PC-3 (cell line): ENCODE measurements around the gene NFKB1. TPM values are rescaled to one million over a fixed set of nuclear protein-coding genes. Genes with fewer than 3 reads are reported as not detected.
A peak's percentile ranks its signal among the peaks of the same experiment; 100 is the strongest.

Experiments
- ATAC-seq: fragments of 200-7000 bp; cut with Tn5 transposase; 2 replicates; pipeline ENCODE4 v1.9.1; 2020; ENCODE audit warnings: mild to moderate bottlenecking, moderate library complexity
- BruUV-seq: library from RNA; stranded (reverse); fragments of 400-500 nt; replicated peaks from 2 replicates; lab custom pipeline; 2021; lab: Mats Ljungman, UMichigan
- CTCF ChIA-PET: fragments of 300-600 bp; sonication (Branson Sonifier 250); formaldehyde crosslinking; loops from one replicate; lab custom pipeline; 2022; ENCODE audit warnings: antibody characterized with exemption; lab: Charles Lee
- POLR2A ChIA-PET: fragments of 300-600 bp; sonication (Branson Sonifier 250); formaldehyde crosslinking; loops from one replicate; lab custom pipeline; 2022; ENCODE audit warnings: antibody characterized with exemption; ENCODE audit not compliant: unreplicated experiment; lab: Charles Lee
- DNase-seq: peaks from one replicate; pipeline ENCODE4 v3.0.0-alpha.2; 2015
- H2AFZ ChIP-seq: fragments of 300-600 bp; sonication (generic); 2 replicates; pipeline ENCODE4 v1.6.0; 2016; ENCODE audit warnings: antibody characterized with exemption, low read length
- H3F3A ChIP-seq: fragments of 300-600 bp; sonication (generic); one replicate; pipeline ENCODE4 v1.6.0; 2017; ENCODE audit warnings: antibody characterized with exemption, low read length, control low read depth, mild to moderate bottlenecking; ENCODE audit not compliant: unreplicated experiment
- H3K27ac ChIP-seq: fragments of 300-600 bp; sonication (generic); 2 replicates; pipeline ENCODE4 v1.5.1; 2016; ENCODE audit warnings: mild to moderate bottlenecking, low read length
- H3K27me3 ChIP-seq: fragments of 300-600 bp; sonication (generic); 2 replicates; pipeline ENCODE4 v1.6.1; 2016; ENCODE audit warnings: low read length, mixed read lengths
- H3K36me3 ChIP-seq: fragments of 300-600 bp; sonication (generic); 2 replicates; pipeline ENCODE4 v1.6.1; 2016; ENCODE audit warnings: low read depth, mixed run types, low read length, mixed read lengths
- H3K4me1 ChIP-seq: fragments of 300-600 bp; sonication (generic); 2 replicates; pipeline ENCODE4 v1.5.1; 2016; ENCODE audit warnings: low read length; ENCODE audit not compliant: insufficient read depth
- H3K4me2 ChIP-seq: fragments of 300-600 bp; sonication (generic); 2 replicates; pipeline ENCODE4 v1.6.0; 2016; ENCODE audit warnings: low read length
- H3K4me3 ChIP-seq: fragments of 300-600 bp; sonication (generic); 2 replicates; pipeline ENCODE4 v1.5.1; 2016; ENCODE audit warnings: mild to moderate bottlenecking, low read length, mixed read lengths
- H3K79me2 ChIP-seq: fragments of 300-600 bp; sonication (generic); 2 replicates; pipeline ENCODE4 v1.6.1; 2017; ENCODE audit warnings: low read length, mixed read lengths
- H3K9ac ChIP-seq: fragments of 300-600 bp; sonication (generic); 2 replicates; pipeline ENCODE4 v1.6.0; 2016; ENCODE audit warnings: mild to moderate bottlenecking, low read length
- H3K9me2 ChIP-seq: fragments of 300-600 bp; sonication (generic); replicated peaks from 2 replicates; pipeline ENCODE4 v1.6.1; 2016; ENCODE audit warnings: mixed run types, low read length, mixed read lengths
- H3K9me3 ChIP-seq: fragments of 300-600 bp; sonication (generic); 2 replicates; pipeline ENCODE4 v1.6.1; 2016; ENCODE audit warnings: low read length, mixed read lengths
- H4K20me1 ChIP-seq: fragments of 300-600 bp; sonication (generic); 2 replicates; pipeline ENCODE4 v1.6.1; 2016; ENCODE audit warnings: low read length, mixed read lengths
- CTCF ChIP-seq: fragments of 300-600 bp; sonication (generic); conservative IDR thresholded peaks from 2 replicates; pipeline ENCODE4 v1.5.1; 2017; ENCODE audit warnings: antibody characterized with exemption, low read depth, mild to moderate bottlenecking, low read length
- EZH2 ChIP-seq: fragments of 300-600 bp; sonication (generic); IDR thresholded peaks from one replicate; pipeline ENCODE4 v1.6.1; 2017; ENCODE audit warnings: antibody characterized with exemption, mild to moderate bottlenecking, low read length; ENCODE audit not compliant: unreplicated experiment
- EZH2phosphoT487 ChIP-seq: fragments of 300-600 bp; sonication (generic); IDR thresholded peaks from 2 replicates; pipeline ENCODE4 v1.6.1; 2018; ENCODE audit warnings: mild to moderate bottlenecking, antibody characterized with exemption, low read length, borderline replicate concordance
- intact Hi-C: fragments of 100-400 bp; cut with micrococcal nuclease; formaldehyde crosslinking; loops from 2 replicates; pipeline ENCODE4 v1.9.0; 2023
- total RNA-seq: library from RNA; depleted of rRNA; stranded (reverse); fragments of >200 nt; gene quantifications from 2 replicates; pipeline ENCODE4 v1.2.3, GENCODE V29; 2014

Gene NFKB1
- total RNA-seq, 1 experiment from 2014 or later: 22.2 TPM

- CTCF ChIA-PET: no interaction called here
- POLR2A ChIA-PET: no interaction called here
- no TSS peak for BruUV-seq
Observed at GRCh38 chr4:102497986-102498385, 3.2 kb upstream of the NFKB1 start.

DNA sequence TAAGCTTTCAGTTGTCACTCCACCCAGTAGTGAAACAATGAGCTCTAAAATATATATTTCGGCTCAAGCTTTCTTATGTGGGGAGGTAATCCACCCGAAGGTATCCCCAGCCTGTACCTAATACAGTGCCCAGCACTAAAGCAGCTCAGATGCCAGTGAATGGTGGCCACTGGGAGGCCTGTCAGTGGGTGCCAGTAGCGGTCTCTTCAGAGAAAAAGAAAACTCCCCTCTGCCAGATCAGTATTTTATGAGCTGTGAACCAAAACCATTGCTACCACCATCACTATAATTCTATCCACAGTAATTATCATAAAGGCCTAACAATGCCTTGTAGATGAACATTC is 835 bp upstream of the NFKB1 start:
- H3K4me1 ChIP-seq: peaks cover 22% of the 10 kb centered on the region
- H4K20me1 ChIP-seq: peaks cover 26% of the 10 kb centered on the region
- ChIA-PET POLR2A (no interaction called here), CTCF (interaction anchor here (0.5 kb wide), 1 partner anchor 69 kb away, joined by 10 read pairs; no protein-coding TSS in a partner anchor)
- peak overlapping the region; percentile 76 for H3K4me2 ChIP-seq
- no peaks in the 10 kb centered on the region for H3K9me3 ChIP-seq
- BruUV-seq: TSS peak; percentile 82
- H3K9me2 ChIP-seq: no peaks in the 10 kb centered on the region
- no peak for DNase-seq
- H2AFZ ChIP-seq: peak overlapping the region; percentile 61
- peaks cover 38% of the 10 kb centered on the region for H3K79me2 ChIP-seq
- intact Hi-C loops: loop anchor here (2.0 to 5.0 kb wide), 5 partner anchors 42 to 112 kb away; no protein-coding TSS in a partner anchor
- peak overlapping the region; percentile 64 for H3K4me3 ChIP-seq
- peak overlapping the region; percentile 96 for H3K9ac ChIP-seq
- no peak for TF ChIP-seq CTCF
- TF ChIP-seq EZH2phosphoT487: no peak
- no peak for TF ChIP-seq EZH2
- ATAC-seq: 0 out of 2 replicates have a peak, but pooled peaks have one; percentile 2
- H3K36me3 ChIP-seq: no peaks in the 10 kb centered on the region
- no peaks in the 10 kb centered on the region for H3K27me3 ChIP-seq
- peak overlapping the region; percentile 58; the same call in 1 of the 2 replicates for H3K27ac ChIP-seq
- no peaks in the 10 kb centered on the region for H3F3A ChIP-seq

More at GRCh38 chr4:102497986-102498385, 3.2 kb upstream of the NFKB1 start:
- no peak overlapping the region for H3K9ac ChIP-seq
- H3K4me2 ChIP-seq: no peak overlapping the region
- peaks cover 5% of the 10 kb centered on the region; the same call in 1 of the 2 replicates for H4K20me1 ChIP-seq
- peaks cover 14% of the 10 kb centered on the region for H3K79me2 ChIP-seq
- H3K9me3 ChIP-seq: no peaks in the 10 kb centered on the region
- intact Hi-C loops: no loop called here
- ATAC-seq (no peak), DNase-seq (no peak)
- H3K27ac ChIP-seq: no peak overlapping the region
- H3K4me3 ChIP-seq: no peak overlapping the region
- no peaks in the 10 kb centered on the region for H3K36me3 ChIP-seq
- TF ChIP-seq EZH2 (no peak), EZH2phosphoT487 (no peak), CTCF (no peak)
- peaks cover 6% of the 10 kb centered on the region for H3F3A ChIP-seq
- no peaks in the 10 kb centered on the region for H3K27me3 ChIP-seq
- no peak overlapping the region for H2AFZ ChIP-seq
- peaks cover 15% of the 10 kb centered on the region for H3K4me1 ChIP-seq
- H3K9me2 ChIP-seq: no peaks in the 10 kb centered on the region

DNA sequence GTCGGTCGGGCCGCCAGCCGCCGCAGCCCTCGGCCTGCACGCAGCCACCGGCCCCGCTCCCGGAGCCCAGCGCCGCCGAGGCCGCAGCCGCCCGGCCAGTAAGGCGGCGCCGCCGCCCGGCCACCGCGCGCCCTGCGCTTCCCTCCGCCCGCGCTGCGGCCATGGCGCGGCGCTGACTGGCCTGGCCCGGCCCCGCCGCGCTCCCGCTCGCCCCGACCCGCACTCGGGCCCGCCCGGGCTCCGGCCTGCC is 213 bp downstream of the NFKB1 start:
- TF ChIP-seq EZH2 (no peak), CTCF (no peak), EZH2phosphoT487 (no peak)
- DNase-seq: no peak
- ChIA-PET CTCF (no interaction called here), POLR2A (no interaction called here)
- Histone ChIP-seq H3K9me3 (no peaks in the 10 kb centered on the region), H2AFZ (peak overlapping the region; percentile 61; the same call in 1 of the 2 replicates), H3F3A (no peaks in the 10 kb centered on the region), H3K4me2 (peak overlapping the region; percentile 94), H3K79me2 (peaks cover 48% of the 10 kb centered on the region), H3K4me1 (peaks cover 26% of the 10 kb centered on the region), H3K4me3 (peak overlapping the region; percentile 97), H3K9ac (peak overlapping the region; percentile 96), H3K9me2 (no peaks in the 10 kb centered on the region), H3K27me3 (no peaks in the 10 kb centered on the region), H3K27ac (peak overlapping the region; percentile 88), H3K36me3 (no peaks in the 10 kb centered on the region), H4K20me1 (peaks cover 26% of the 10 kb centered on the region)
- peak; percentile 55 for ATAC-seq
- intact Hi-C loops: loop anchor here (2.0 to 5.0 kb wide), 5 partner anchors 41 to 111 kb away; no protein-coding TSS in a partner anchor
- no TSS peak for BruUV-seq
